NT2/D1 (cell line): ENCODE results near the gene AHSA1.

Source experiments
- DNase-seq: peaks from one replicate; pipeline ENCODE4 v3.0.0-alpha.2; 2011; ENCODE audit warnings: low read depth, low spot score
- H3K27me3 ChIP-seq: 2 replicates; pipeline ENCODE4 v1.6.0; 2011; ENCODE audit warnings: mild to moderate bottlenecking; ENCODE audit not compliant: insufficient read length, insufficient read depth
- H3K36me3 ChIP-seq: 2 replicates; pipeline ENCODE4 v1.6.1; 2011; ENCODE audit warnings: mild to moderate bottlenecking, low read length, mixed read lengths; ENCODE audit not compliant: insufficient read depth, insufficient read length
- H3K4me1 ChIP-seq: 2 replicates; pipeline ENCODE4 v1.5.1; 2011; ENCODE audit not compliant: insufficient read depth, insufficient read length
- H3K4me3 ChIP-seq: 2 replicates; pipeline ENCODE4 v1.5.1; 2011; ENCODE audit warnings: low read depth; ENCODE audit not compliant: insufficient read length
- H3K9ac ChIP-seq: 2 replicates; pipeline ENCODE4 v1.6.0; 2011; ENCODE audit warnings: low read depth; ENCODE audit not compliant: insufficient read length
- H3K9me3 ChIP-seq: 2 replicates; pipeline ENCODE4 v1.5.1; 2011; ENCODE audit warnings: mild to moderate bottlenecking, low read length; ENCODE audit not compliant: insufficient read depth
- SUZ12 ChIP-seq: IDR thresholded peaks from 2 replicates; pipeline ENCODE4 v1.6.1; 2011; ENCODE audit not compliant: insufficient read length, insufficient read depth; ENCODE audit errors: extremely low read depth
- YY1 ChIP-seq: IDR thresholded peaks from 2 replicates; pipeline ENCODE4 v1.6.1; 2011; ENCODE audit not compliant: insufficient read length, insufficient read depth
- ZNF274 ChIP-seq: IDR thresholded peaks from 2 replicates; pipeline ENCODE4 v1.6.1; 2011; ENCODE audit warnings: mild to moderate bottlenecking, low read depth, low read length

Gene AHSA1

DNA sequence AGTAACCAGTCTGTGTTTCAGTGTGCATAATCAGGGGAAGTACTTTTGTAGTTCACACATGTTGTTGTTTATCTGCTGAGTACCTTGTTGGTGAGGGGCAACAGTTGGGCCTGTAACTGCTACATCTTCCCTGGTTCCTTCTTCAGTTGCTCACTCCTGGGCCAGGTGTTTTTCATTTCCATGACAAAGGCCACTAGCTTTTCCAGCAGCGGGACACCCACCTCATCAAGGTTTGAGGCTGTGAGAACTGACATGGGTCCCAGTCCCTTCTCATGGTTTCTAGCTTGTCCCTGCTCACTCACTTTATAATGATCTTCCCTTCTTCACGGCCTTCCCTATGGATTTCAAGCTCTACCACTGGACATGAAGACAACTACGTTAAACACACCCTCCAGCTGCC, 33.0 kb upstream of the AHSA1 start:
- H3K4me3 ChIP-seq, result no peak overlapping the region

DNA sequence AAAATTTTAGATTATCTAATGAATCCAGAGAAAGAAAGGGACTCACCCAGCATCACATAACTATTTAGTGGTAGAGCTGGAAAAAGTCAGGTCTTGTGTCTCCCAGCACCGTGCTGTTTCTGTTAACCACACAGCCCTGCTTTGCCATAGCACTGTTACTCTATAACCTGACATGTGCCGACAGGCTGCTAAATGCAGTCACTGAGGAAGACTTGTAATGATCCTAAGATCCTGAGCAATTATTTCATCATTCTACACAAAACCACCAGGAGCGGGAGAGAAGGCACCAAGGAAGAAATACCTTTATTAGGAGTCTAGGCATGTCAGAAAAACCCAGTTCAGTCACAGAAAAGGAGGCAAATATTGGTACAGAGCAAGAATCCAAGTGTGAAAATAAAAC, 31.5 kb upstream of the AHSA1 start:
- Histone ChIP-seq H3K9ac (no peak overlapping the region), H3K9me3 (no peaks in the 10 kb centered on the region), H3K27me3 (no peaks in the 10 kb centered on the region), H3K36me3 (peaks cover 70% of the 10 kb centered on the region), H3K4me3 (no peak overlapping the region), H3K4me1 (no peaks in the 10 kb centered on the region)
- no peak for TF ChIP-seq YY1
- TF ChIP-seq SUZ12, result no peak
- TF ChIP-seq ZNF274, result no peak
- no peak for DNase-seq

More for the DNA sequence above, 33.0 kb upstream of the AHSA1 start:
- no peaks in the 10 kb centered on the region for H3K27me3 ChIP-seq
- peaks cover 8% of the 10 kb centered on the region for H3K9me3 ChIP-seq
- no peak for DNase-seq
- H3K4me1 ChIP-seq, result no peaks in the 10 kb centered on the region
- TF ChIP-seq ZNF274, result no peak
- no peak overlapping the region for H3K9ac ChIP-seq
- H3K36me3 ChIP-seq, result peaks cover 68% of the 10 kb centered on the region

DNA sequence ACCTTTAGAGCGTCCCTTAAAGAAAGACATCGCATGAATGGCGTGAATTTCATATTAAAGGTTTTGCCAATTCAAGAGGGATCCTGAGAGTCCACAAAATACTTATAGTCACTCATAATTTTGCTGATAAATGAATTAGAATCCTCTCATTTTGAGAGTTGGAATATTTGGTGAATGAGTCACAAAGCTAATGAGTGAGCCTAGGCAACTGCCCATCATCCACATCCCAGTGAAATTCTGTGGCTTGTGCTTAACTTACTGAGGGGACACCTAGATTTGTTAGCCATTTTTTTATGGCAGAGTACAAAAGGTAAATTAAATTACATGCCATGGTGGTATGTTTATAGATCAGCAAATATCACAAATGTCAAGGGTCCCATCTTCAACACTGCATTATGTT, 21.9 kb upstream of the AHSA1 start:
- TF ChIP-seq ZNF274 (no peak), SUZ12 (no peak), YY1 (no peak)
- H3K9ac ChIP-seq, result no peak overlapping the region
- DNase-seq, result no peak
- no peaks in the 10 kb centered on the region for H3K27me3 ChIP-seq
- no peaks in the 10 kb centered on the region for H3K9me3 ChIP-seq
- no peaks in the 10 kb centered on the region for H3K4me1 ChIP-seq
- peaks cover 34% of the 10 kb centered on the region for H3K36me3 ChIP-seq
- no peak overlapping the region for H3K4me3 ChIP-seq

DNA sequence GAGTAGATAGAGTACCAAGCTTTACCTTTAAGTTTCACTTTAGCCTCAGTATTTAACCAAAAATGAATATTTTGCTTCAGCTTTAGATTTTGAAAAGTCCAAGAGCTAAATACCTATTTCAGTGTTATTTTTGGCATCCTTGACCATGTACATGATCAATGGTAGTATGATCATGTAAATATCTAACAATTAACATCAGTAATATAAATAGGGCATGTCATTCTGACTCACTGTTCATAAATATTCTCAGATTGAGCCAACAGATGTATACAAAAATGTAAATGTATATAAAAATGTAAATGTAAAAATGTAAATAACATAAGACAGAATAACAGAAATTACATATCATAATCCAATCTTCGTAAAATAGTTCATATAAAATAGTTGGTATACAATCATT, 19.3 kb upstream of the AHSA1 start:
- no peak for DNase-seq
- Histone ChIP-seq H3K27me3 (no peaks in the 10 kb centered on the region), H3K36me3 (peaks cover 47% of the 10 kb centered on the region), H3K4me1 (no peaks in the 10 kb centered on the region), H3K9ac (no peak overlapping the region), H3K9me3 (no peaks in the 10 kb centered on the region), H3K4me3 (no peak overlapping the region)
- no peak for TF ChIP-seq ZNF274
- no peak for TF ChIP-seq YY1
- no peak for TF ChIP-seq SUZ12

DNA sequence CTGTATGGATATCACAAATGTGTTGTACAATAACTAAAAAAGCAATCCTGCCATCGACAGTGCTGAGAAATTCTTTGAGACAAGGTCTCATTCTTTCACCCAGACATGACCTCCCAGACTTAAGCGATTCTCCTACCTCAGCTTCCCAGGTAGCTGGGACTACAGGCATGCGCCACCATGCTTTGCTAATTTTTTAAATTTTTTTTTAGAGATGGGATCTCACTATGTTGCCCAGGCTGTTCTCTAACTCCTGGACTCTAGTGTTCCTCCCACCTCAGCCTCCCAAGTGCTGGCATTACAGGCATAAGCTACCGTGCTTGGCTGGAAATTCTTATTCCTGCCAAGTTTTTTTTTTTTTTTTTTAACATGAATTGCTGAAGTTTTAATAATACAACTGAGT, 18.0 kb upstream of the AHSA1 start:
- no peak overlapping the region for H3K9ac ChIP-seq
- DNase-seq, result no peak
- no peaks in the 10 kb centered on the region for H3K27me3 ChIP-seq
- H3K36me3 ChIP-seq, result peaks cover 45% of the 10 kb centered on the region
- no peaks in the 10 kb centered on the region for H3K9me3 ChIP-seq
- no peaks in the 10 kb centered on the region for H3K4me1 ChIP-seq
- TF ChIP-seq SUZ12, result no peak
- no peak for TF ChIP-seq ZNF274
- TF ChIP-seq YY1, result no peak
- no peak overlapping the region for H3K4me3 ChIP-seq

DNA sequence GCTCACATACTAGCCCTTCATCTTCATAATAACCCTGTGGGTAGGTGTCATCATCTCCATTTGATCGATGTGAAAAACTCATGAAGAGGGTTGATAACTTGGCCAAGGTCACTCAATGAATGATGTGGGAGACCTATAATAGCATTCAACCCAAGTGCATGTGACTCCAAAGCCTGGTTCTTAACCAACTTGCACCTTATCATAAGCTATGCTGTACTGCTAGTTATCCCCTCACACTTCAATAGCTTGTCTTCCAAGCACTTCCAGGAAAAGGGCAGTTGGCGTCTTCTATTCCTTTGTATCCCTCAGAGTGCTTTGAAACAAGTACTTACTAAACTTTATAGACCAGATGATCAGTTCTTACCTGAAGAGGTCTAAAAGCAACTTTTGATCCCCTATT, 15.7 kb upstream of the AHSA1 start:
- peaks cover 38% of the 10 kb centered on the region for H3K36me3 ChIP-seq
- no peak for DNase-seq
- no peaks in the 10 kb centered on the region for H3K9me3 ChIP-seq
- no peak overlapping the region for H3K4me3 ChIP-seq
- TF ChIP-seq YY1, result no peak
- no peak for TF ChIP-seq ZNF274
- TF ChIP-seq SUZ12, result no peak
- H3K9ac ChIP-seq, result no peak overlapping the region
- no peaks in the 10 kb centered on the region for H3K4me1 ChIP-seq
- H3K27me3 ChIP-seq, result no peaks in the 10 kb centered on the region

DNA sequence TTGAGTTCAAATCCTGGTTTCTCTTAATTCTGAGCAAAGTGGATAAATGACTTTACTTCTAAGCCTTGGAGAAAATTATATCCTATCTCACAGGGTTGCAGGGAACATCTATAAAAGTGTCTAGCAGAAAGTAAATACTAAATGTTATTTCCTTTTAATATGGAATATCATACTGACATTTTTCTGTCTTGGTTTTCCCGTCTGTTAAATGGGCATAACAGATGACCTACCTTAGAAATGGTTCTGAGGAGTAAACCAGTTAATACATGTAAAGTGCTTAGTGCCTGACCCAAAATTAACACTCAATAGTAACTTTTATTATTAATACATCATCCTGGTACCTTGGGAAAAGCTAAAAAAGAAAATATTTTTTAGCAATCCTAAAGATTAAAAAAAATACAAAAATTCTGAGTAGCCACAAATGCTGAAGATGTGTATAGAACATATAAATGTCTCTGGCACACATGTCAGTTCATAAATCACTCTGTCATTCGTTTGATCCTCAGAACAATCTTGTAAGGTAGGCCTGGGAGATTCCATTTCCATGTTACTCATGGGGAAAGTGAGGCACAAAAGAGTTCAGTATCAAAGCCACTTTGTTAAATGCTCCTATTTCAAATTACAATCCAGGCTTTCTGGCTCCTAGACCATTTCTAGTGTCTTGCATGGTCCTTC, 1.8 kb upstream of the AHSA1 start:
- DNase-seq, result no peak
- H3K36me3 ChIP-seq, result peaks cover 34% of the 10 kb centered on the region
- H3K9ac ChIP-seq, result no peak overlapping the region
- no peak overlapping the region for H3K4me3 ChIP-seq
- no peaks in the 10 kb centered on the region for H3K4me1 ChIP-seq
- H3K9me3 ChIP-seq, result no peaks in the 10 kb centered on the region
- TF ChIP-seq ZNF274 (no peak), YY1 (no peak), SUZ12 (no peak)
- no peaks in the 10 kb centered on the region for H3K27me3 ChIP-seq
